PC-3 (cell line): ENCODE data around the gene PDLIM5. TPM values are rescaled to one million over a fixed set of nuclear protein-coding genes. Genes with fewer than 3 reads are reported as not detected.

ENCODE experiments used
- ATAC-seq: fragments of 200-7000 bp; cut with Tn5 transposase; 2 replicates; pipeline ENCODE4 v1.9.1; 2020; ENCODE audit warnings: mild to moderate bottlenecking, moderate library complexity
- BruUV-seq: library from RNA; stranded (reverse); fragments of 400-500 nt; replicated peaks from 2 replicates; lab custom pipeline; 2021; lab: Mats Ljungman, UMichigan
- CTCF ChIA-PET: fragments of 300-600 bp; sonication (Branson Sonifier 250); formaldehyde crosslinking; loops from one replicate; lab custom pipeline; 2022; ENCODE audit warnings: antibody characterized with exemption; lab: Charles Lee
- POLR2A ChIA-PET: fragments of 300-600 bp; sonication (Branson Sonifier 250); formaldehyde crosslinking; loops from one replicate; lab custom pipeline; 2022; ENCODE audit warnings: antibody characterized with exemption; ENCODE audit not compliant: unreplicated experiment; lab: Charles Lee
- DNase-seq: peaks from one replicate; pipeline ENCODE4 v3.0.0-alpha.2; 2015
- H2AFZ ChIP-seq: fragments of 300-600 bp; sonication (generic); 2 replicates; pipeline ENCODE4 v1.6.0; 2016; ENCODE audit warnings: antibody characterized with exemption, low read length
- H3F3A ChIP-seq: fragments of 300-600 bp; sonication (generic); one replicate; pipeline ENCODE4 v1.6.0; 2017; ENCODE audit warnings: antibody characterized with exemption, low read length, control low read depth, mild to moderate bottlenecking; ENCODE audit not compliant: unreplicated experiment
- H3K27ac ChIP-seq: fragments of 300-600 bp; sonication (generic); 2 replicates; pipeline ENCODE4 v1.5.1; 2016; ENCODE audit warnings: mild to moderate bottlenecking, low read length
- H3K27me3 ChIP-seq: fragments of 300-600 bp; sonication (generic); 2 replicates; pipeline ENCODE4 v1.6.1; 2016; ENCODE audit warnings: low read length, mixed read lengths
- H3K36me3 ChIP-seq: fragments of 300-600 bp; sonication (generic); 2 replicates; pipeline ENCODE4 v1.6.1; 2016; ENCODE audit warnings: low read depth, mixed run types, low read length, mixed read lengths
- H3K4me1 ChIP-seq: fragments of 300-600 bp; sonication (generic); 2 replicates; pipeline ENCODE4 v1.5.1; 2016; ENCODE audit warnings: low read length; ENCODE audit not compliant: insufficient read depth
- H3K4me2 ChIP-seq: fragments of 300-600 bp; sonication (generic); 2 replicates; pipeline ENCODE4 v1.6.0; 2016; ENCODE audit warnings: low read length
- H3K4me3 ChIP-seq: fragments of 300-600 bp; sonication (generic); 2 replicates; pipeline ENCODE4 v1.5.1; 2016; ENCODE audit warnings: mild to moderate bottlenecking, low read length, mixed read lengths
- H3K79me2 ChIP-seq: fragments of 300-600 bp; sonication (generic); 2 replicates; pipeline ENCODE4 v1.6.1; 2017; ENCODE audit warnings: low read length, mixed read lengths
- H3K9ac ChIP-seq: fragments of 300-600 bp; sonication (generic); 2 replicates; pipeline ENCODE4 v1.6.0; 2016; ENCODE audit warnings: mild to moderate bottlenecking, low read length
- H3K9me2 ChIP-seq: fragments of 300-600 bp; sonication (generic); replicated peaks from 2 replicates; pipeline ENCODE4 v1.6.1; 2016; ENCODE audit warnings: mixed run types, low read length, mixed read lengths
- H3K9me3 ChIP-seq: fragments of 300-600 bp; sonication (generic); 2 replicates; pipeline ENCODE4 v1.6.1; 2016; ENCODE audit warnings: low read length, mixed read lengths
- H4K20me1 ChIP-seq: fragments of 300-600 bp; sonication (generic); 2 replicates; pipeline ENCODE4 v1.6.1; 2016; ENCODE audit warnings: low read length, mixed read lengths
- EZH2 ChIP-seq: fragments of 300-600 bp; sonication (generic); IDR thresholded peaks from one replicate; pipeline ENCODE4 v1.6.1; 2017; ENCODE audit warnings: antibody characterized with exemption, mild to moderate bottlenecking, low read length; ENCODE audit not compliant: unreplicated experiment
- EZH2phosphoT487 ChIP-seq: fragments of 300-600 bp; sonication (generic); IDR thresholded peaks from 2 replicates; pipeline ENCODE4 v1.6.1; 2018; ENCODE audit warnings: mild to moderate bottlenecking, antibody characterized with exemption, low read length, borderline replicate concordance
- intact Hi-C: fragments of 100-400 bp; cut with micrococcal nuclease; formaldehyde crosslinking; loops from 2 replicates; pipeline ENCODE4 v1.9.0; 2023
- total RNA-seq: library from RNA; depleted of rRNA; stranded (reverse); fragments of >200 nt; gene quantifications from 2 replicates; pipeline ENCODE4 v1.2.3, GENCODE V29; 2014
- TF ChIP-seq, protein P1 (sequence below): fragments of 300-600 bp; sonication (generic); conservative IDR thresholded peaks from 2 replicates; pipeline ENCODE4 v1.5.1; 2017; ENCODE audit warnings: antibody characterized with exemption, low read depth, mild to moderate bottlenecking, low read length

PDLIM5 gene
- total RNA-seq, 1 experiment from 2014 or later: 57.8 TPM

GRCh38 chr4:94459462-94460161, 7.9 kb downstream of the PDLIM5 start:
- ChIA-PET POLR2A (no interaction called here), CTCF (no interaction called here)
- H4K20me1 ChIP-seq: peaks cover 8% of the 10 kb centered on the region; the same call in 1 of the 2 replicates
- H3K4me2 ChIP-seq: peak overlapping the region; percentile 62; the same call in 1 of the 2 replicates
- DNase-seq: no peak
- BruUV-seq: no TSS peak
- no peak for ATAC-seq
- no peak overlapping the region for H3K9ac ChIP-seq
- peaks cover 4% of the 10 kb centered on the region for H3F3A ChIP-seq
- peaks cover 69% of the 10 kb centered on the region for H3K4me1 ChIP-seq
- H3K27me3 ChIP-seq: no peaks in the 10 kb centered on the region
- peaks cover 12% of the 10 kb centered on the region for H3K36me3 ChIP-seq
- H3K4me3 ChIP-seq: no peak overlapping the region
- H3K9me2 ChIP-seq: no peaks in the 10 kb centered on the region
- no peaks in the 10 kb centered on the region for H3K9me3 ChIP-seq
- H3K79me2 ChIP-seq: peaks cover 100% of the 10 kb centered on the region
- peak overlapping the region; percentile 11; the same call in 1 of the 2 replicates for H3K27ac ChIP-seq
- intact Hi-C loops: loop anchor here (5.0 kb wide), 1 partner anchor 58 kb away; no protein-coding TSS in a partner anchor
- H2AFZ ChIP-seq: no peak overlapping the region
- TF ChIP-seq EZH2 (no peak), EZH2phosphoT487 (no peak)
- TF ChIP-seq, protein P1, sequence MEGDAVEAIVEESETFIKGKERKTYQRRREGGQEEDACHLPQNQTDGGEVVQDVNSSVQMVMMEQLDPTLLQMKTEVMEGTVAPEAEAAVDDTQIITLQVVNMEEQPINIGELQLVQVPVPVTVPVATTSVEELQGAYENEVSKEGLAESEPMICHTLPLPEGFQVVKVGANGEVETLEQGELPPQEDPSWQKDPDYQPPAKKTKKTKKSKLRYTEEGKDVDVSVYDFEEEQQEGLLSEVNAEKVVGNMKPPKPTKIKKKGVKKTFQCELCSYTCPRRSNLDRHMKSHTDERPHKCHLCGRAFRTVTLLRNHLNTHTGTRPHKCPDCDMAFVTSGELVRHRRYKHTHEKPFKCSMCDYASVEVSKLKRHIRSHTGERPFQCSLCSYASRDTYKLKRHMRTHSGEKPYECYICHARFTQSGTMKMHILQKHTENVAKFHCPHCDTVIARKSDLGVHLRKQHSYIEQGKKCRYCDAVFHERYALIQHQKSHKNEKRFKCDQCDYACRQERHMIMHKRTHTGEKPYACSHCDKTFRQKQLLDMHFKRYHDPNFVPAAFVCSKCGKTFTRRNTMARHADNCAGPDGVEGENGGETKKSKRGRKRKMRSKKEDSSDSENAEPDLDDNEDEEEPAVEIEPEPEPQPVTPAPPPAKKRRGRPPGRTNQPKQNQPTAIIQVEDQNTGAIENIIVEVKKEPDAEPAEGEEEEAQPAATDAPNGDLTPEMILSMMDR: no peak

- Histone ChIP-seq H3K36me3 (peaks cover 6% of the 10 kb centered on the region; the same call in 1 of the 2 replicates), H3K4me1 (peaks cover 57% of the 10 kb centered on the region), H3F3A (no peaks in the 10 kb centered on the region), H2AFZ (no peak overlapping the region), H4K20me1 (no peaks in the 10 kb centered on the region), H3K4me3 (no peak overlapping the region), H3K27me3 (no peaks in the 10 kb centered on the region), H3K4me2 (peak overlapping the region; percentile 29), H3K9me2 (no peaks in the 10 kb centered on the region), H3K9me3 (no peaks in the 10 kb centered on the region), H3K79me2 (peaks cover 100% of the 10 kb centered on the region), H3K27ac (peak overlapping the region; percentile 41), H3K9ac (no peak overlapping the region)
- TF ChIP-seq, protein P1: no peak
- TF ChIP-seq EZH2phosphoT487 (no peak), EZH2 (no peak)
- ChIA-PET CTCF (no interaction called here), POLR2A (no interaction called here)
- DNase-seq (peak; percentile 50), ATAC-seq (peak; percentile 45)
- no TSS peak for BruUV-seq
- intact Hi-C loops: loop anchor here (5.0 kb wide), 1 partner anchor 56 kb away; no protein-coding TSS in a partner anchor
Observed at GRCh38 chr4:94461506-94461905, 9.8 kb downstream of the PDLIM5 start.

GRCh38 chr4:94462572-94462971, 10.8 kb downstream of the PDLIM5 start:
- no peaks in the 10 kb centered on the region for H3K9me2 ChIP-seq
- peaks cover 100% of the 10 kb centered on the region for H3K79me2 ChIP-seq
- ChIA-PET CTCF (no interaction called here), POLR2A (no interaction called here)
- no peaks in the 10 kb centered on the region for H3F3A ChIP-seq
- DNase-seq: peak; percentile 52
- H2AFZ ChIP-seq: no peak overlapping the region
- TF ChIP-seq EZH2phosphoT487: no peak
- TF ChIP-seq, protein P1: no peak
- TF ChIP-seq EZH2: no peak
- ATAC-seq: peak; percentile 13
- H3K9me3 ChIP-seq: no peaks in the 10 kb centered on the region
- no peaks in the 10 kb centered on the region for H4K20me1 ChIP-seq
- no peak overlapping the region for H3K9ac ChIP-seq
- H3K4me1 ChIP-seq: peaks cover 52% of the 10 kb centered on the region
- H3K27me3 ChIP-seq: no peaks in the 10 kb centered on the region
- intact Hi-C loops: loop anchor here (5.0 kb wide), 1 partner anchor 55 kb away; no protein-coding TSS in a partner anchor
- 0 out of 2 replicates have a peak overlapping the region, but pooled peaks have one; percentile 11 for H3K27ac ChIP-seq
- no peak overlapping the region; the same call in 1 of the 2 replicates for H3K4me2 ChIP-seq
- BruUV-seq: no TSS peak
- no peak overlapping the region for H3K4me3 ChIP-seq
- H3K36me3 ChIP-seq: peaks cover 2% of the 10 kb centered on the region; the same call in 1 of the 2 replicates
